H1 (cell line): ENCODE measurements around the gene ABHD12. TPM values are rescaled to one million over a fixed set of nuclear protein-coding genes. Genes with fewer than 3 reads are reported as not detected.

Source experiments
- CTCF ChIA-PET: fragments of 300-600 bp; sonication (Branson Sonifier 250); formaldehyde crosslinking; loops from one replicate; lab custom pipeline; 2021; ENCODE audit not compliant: partially characterized antibody; lab: Charles Lee
- POLR2A ChIA-PET: fragments of 300-600 bp; sonication (Branson Sonifier 250); formaldehyde crosslinking; loops from one replicate; lab custom pipeline; 2021; ENCODE audit warnings: inconsistent platforms; ENCODE audit not compliant: partially characterized antibody; lab: Charles Lee
- DNase-seq, 2 experiments: peaks; one replicate each; pipeline versions ENCODE4 v3.0.0 to v3.0.0-alpha.2; 2010 to 2022; ENCODE audit warnings: low spot score in 2 of 2, low read depth in 1 of 2, mixed read lengths in 1 of 2
- FAIRE-seq: peaks from 2 replicates; lab custom pipeline; 2011; peaks lifted over from hg19 to GRCh38; lab: Jason Lieb, UNC
- H2AFZ ChIP-seq: 2 replicates; pipeline ENCODE4 v1.8.1; 2012; ENCODE audit warnings: low read length, inconsistent platforms
- H2AK5ac ChIP-seq: 2 replicates; pipeline ENCODE4 v1.6.1; 2013; ENCODE audit warnings: low read depth, low read length
- H2BK120ac ChIP-seq: replicated peaks from 2 replicates; pipeline ENCODE3; 2013; ENCODE audit warnings: low read depth, low read length, inconsistent platforms
- H2BK12ac ChIP-seq: 2 replicates; pipeline ENCODE4 v1.6.1; 2013; ENCODE audit warnings: low read depth, low read length
- H2BK15ac ChIP-seq: 2 replicates; pipeline ENCODE4 v1.6.1; 2013; ENCODE audit warnings: low read length
- H2BK20ac ChIP-seq: 2 replicates; pipeline ENCODE4 v1.6.1; 2013; ENCODE audit warnings: low read length
- H2BK5ac ChIP-seq: 2 replicates; pipeline ENCODE4 v1.6.1; 2013; ENCODE audit warnings: low read depth, low read length
- H3K14ac ChIP-seq: 2 replicates; pipeline ENCODE4 v1.6.1; 2013; ENCODE audit warnings: inconsistent platforms; ENCODE audit not compliant: insufficient read length
- H3K18ac ChIP-seq: 2 replicates; pipeline ENCODE4 v1.6.1; 2013; ENCODE audit warnings: low read length; ENCODE audit errors: extremely low read depth
- H3K23ac ChIP-seq: 2 replicates; pipeline ENCODE4 v1.6.1; 2013; ENCODE audit warnings: inconsistent platforms; ENCODE audit not compliant: insufficient read length
- H3K23me2 ChIP-seq: 2 replicates; pipeline ENCODE4 v1.6.1; 2013; ENCODE audit warnings: low read depth, low read length
- H3K27ac ChIP-seq: 2 replicates; pipeline ENCODE4 v1.6.1; 2011; ENCODE audit warnings: low read depth, low read length, inconsistent platforms
- H3K27me3 ChIP-seq, 4 experiments: replicated peaks in 1 of 4; 1 replicate in 1 of 4; 2 replicates in 3 of 4; pipeline versions ENCODE4 v1.6.1 to v1.8.1; 2011 to 2013; ENCODE audit warnings: low read length in 3 of 4, mild to moderate bottlenecking in 3 of 4, inconsistent platforms in 2 of 4, mixed read lengths in 2 of 4, moderate library complexity in 1 of 4; ENCODE audit not compliant: control insufficient read depth in 3 of 4, insufficient read depth in 3 of 4; ENCODE audit errors: extremely low read depth in 1 of 4
- H3K36me3 ChIP-seq, 4 experiments: 2 replicates each; pipeline versions ENCODE4 v1.6.1 to v1.8.1; 2011 to 2013; ENCODE audit warnings: mild to moderate bottlenecking in 4 of 4, low read length in 3 of 4, moderate library complexity in 2 of 4, control low read depth in 1 of 4, inconsistent platforms in 1 of 4; ENCODE audit not compliant: insufficient read depth in 4 of 4, control insufficient read depth in 2 of 4
- H3K4ac ChIP-seq: replicated peaks from 2 replicates; pipeline ENCODE3; 2013; ENCODE audit warnings: low read length, low read depth, mixed read lengths, inconsistent platforms; ENCODE audit not compliant: insufficient read length
- H3K4me1 ChIP-seq, 4 experiments: replicated peaks in 1 of 4; 1 replicate in 1 of 4; 2 replicates in 3 of 4; pipeline versions ENCODE4 v1.6.1 to v1.8.1; 2011 to 2013; ENCODE audit warnings: low read length in 3 of 4, inconsistent platforms in 2 of 4, mixed read lengths in 1 of 4; ENCODE audit not compliant: insufficient read depth in 4 of 4, control insufficient read depth in 3 of 4
- H3K4me2 ChIP-seq, 2 experiments: 2 replicates each; pipeline versions ENCODE4 v1.6.1 to v1.8.1; 2011 to 2013; ENCODE audit warnings: low read depth in 2 of 2, low read length in 2 of 2, control low read depth in 1 of 2, inconsistent platforms in 1 of 2, mild to moderate bottlenecking in 1 of 2; ENCODE audit not compliant: insufficient read depth in 1 of 2
- H3K4me3 ChIP-seq, 4 experiments: fragments of 200-600, 300-600 bp in 1 of 4; sonication (generic), shearing (Covaris generic), sonication (Bioruptor Twin) in 1 of 4; 2 replicates each; pipeline versions ENCODE4 v1.5.1 to v1.8.1; 2011 to 2016; ENCODE audit warnings: low read length in 4 of 4, low read depth in 3 of 4, control low read depth in 2 of 4, inconsistent platforms in 2 of 4, mild to moderate bottlenecking in 2 of 4, mixed read lengths in 1 of 4, moderate library complexity in 1 of 4; ENCODE audit not compliant: insufficient read depth in 2 of 4; ENCODE audit errors: extremely low read depth in 1 of 4
- H3K56ac ChIP-seq: replicated peaks from 2 replicates; pipeline ENCODE3; 2013; ENCODE audit warnings: low read depth, mild to moderate bottlenecking, mixed read lengths, low read length, inconsistent platforms; ENCODE audit not compliant: insufficient read length
- H3K79me1 ChIP-seq: 2 replicates; pipeline ENCODE4 v1.6.1; 2013; ENCODE audit warnings: low read depth, low read length, control low read depth
- H3K79me2 ChIP-seq, 2 experiments: 2 replicates each; pipeline versions ENCODE4 v1.6.1 to v1.8.1; 2012 to 2013; ENCODE audit warnings: low read length in 2 of 2, mild to moderate bottlenecking in 2 of 2, inconsistent platforms in 1 of 2; ENCODE audit not compliant: insufficient read depth in 2 of 2, control insufficient read depth in 1 of 2
- H3K9ac ChIP-seq, 4 experiments: replicated peaks in 1 of 4; 1 replicate in 1 of 4; 2 replicates in 3 of 4; pipeline versions ENCODE4 v1.6.1 to v1.8.1; 2011 to 2013; ENCODE audit warnings: low read depth in 3 of 4, low read length in 3 of 4, control low read depth in 2 of 4, mild to moderate bottlenecking in 2 of 4, moderate library complexity in 2 of 4, inconsistent platforms in 1 of 4; ENCODE audit errors: extremely low read depth in 1 of 4
- H3K9me3 ChIP-seq, 2 experiments: 2 replicates each; pipeline versions ENCODE4 v1.6.1 to v1.8.1; 2012 to 2013; ENCODE audit warnings: mild to moderate bottlenecking in 2 of 2, moderate library complexity in 2 of 2, control low read depth in 1 of 2, inconsistent platforms in 1 of 2, low read depth in 1 of 2, low read length in 1 of 2, mixed read lengths in 1 of 2; ENCODE audit not compliant: insufficient read depth in 2 of 2
- H4K20me1 ChIP-seq, 2 experiments: replicated peaks in 1 of 2; 2 replicates each; pipeline versions ENCODE3 to v1.8.1; 2011 to 2013; ENCODE audit warnings: inconsistent platforms in 2 of 2, low read length in 2 of 2, mild to moderate bottlenecking in 1 of 2; ENCODE audit not compliant: insufficient read depth in 2 of 2, control insufficient read depth in 1 of 2
- H4K5ac ChIP-seq: 2 replicates; pipeline ENCODE4 v1.6.1; 2013; ENCODE audit warnings: low read length, low read depth, mixed read lengths, inconsistent platforms; ENCODE audit not compliant: insufficient read length
- H4K8ac ChIP-seq: 2 replicates; pipeline ENCODE4 v1.8.0; 2013; ENCODE audit warnings: mild to moderate bottlenecking, moderate library complexity, low read length, inconsistent platforms; ENCODE audit not compliant: insufficient read depth; ENCODE audit errors: extremely low read depth
- H4K91ac ChIP-seq: replicated peaks from 2 replicates; pipeline ENCODE3; 2013; ENCODE audit warnings: low read length, mixed read lengths, inconsistent platforms; ENCODE audit not compliant: insufficient read length
- CHD2 ChIP-seq: IDR thresholded peaks from 2 replicates; pipeline ENCODE4 v1.6.1; 2012; ENCODE audit warnings: low read length, improper control_type of control experiment
- POLR2AphosphoS5 ChIP-seq: IDR thresholded peaks from 2 replicates; pipeline ENCODE4 v1.6.1; 2011; ENCODE audit warnings: low read depth, low read length
- SP1 ChIP-seq: IDR thresholded peaks from 2 replicates; pipeline ENCODE4 v1.6.1; 2011; ENCODE audit warnings: low read depth, low read length
- WGBS, 2 experiments: shearing (Covaris generic) in 1 of 2; methylation state at CpG; one replicate each; pipeline versions ENCODE4 v1.1.6 to v1.1.7; 2013 to 2015; ENCODE audit warnings: low lambda C conversion rate in 2 of 2, mixed read lengths in 2 of 2, inconsistent platforms in 1 of 2, low coverage in 1 of 2, missing lambda C conversion rate in 1 of 2; ENCODE audit not compliant: insufficient replicate concordance in 2 of 2, insufficient coverage in 1 of 2, insufficient read length in 1 of 2; ENCODE audit errors: extremely low coverage in 1 of 2, missing lambda C conversion rate in 1 of 2; 5-methylcytosine and 5-hydroxymethylcytosine counted together
- polyA plus RNA-seq, 7 experiments: library from polyadenylated mRNA; depleted of rRNA in 3 of 7; stranded (reverse) in 5 of 7; unstranded in 2 of 7; fragments of >200 nt in 5 of 7; fragments of 200-250 nt in 2 of 7; gene quantifications; 1 replicate in 5 of 7; 2 replicates in 1 of 7; 4 replicates in 1 of 7; pipeline versions ENCODE4 v1.2.1 to v1.2.3, GENCODE V29; 2011 to 2013; ENCODE audit warnings: missing spikeins in 2 of 7, mixed read lengths in 2 of 7
- total RNA-seq: library from RNA; stranded (reverse); fragmentation: NEBNext Ultra II Directional; extraction: Animal tissue kit (Norgen Biotek cat#: 25700); gene quantifications from 2 replicates; pipeline ENCODE4 v1.2.1, GENCODE V29; 2021
- TF ChIP-seq, protein P1 (sequence below): IDR thresholded peaks from 2 replicates; pipeline ENCODE4 v1.6.1; 2012; ENCODE audit warnings: low read length, inconsistent platforms
- TF ChIP-seq, protein P2 (sequence below): IDR thresholded peaks from 2 replicates; pipeline ENCODE4 v1.6.1; 2012; ENCODE audit warnings: inconsistent platforms
- TF ChIP-seq, protein P3 (sequence below): IDR thresholded peaks from 2 replicates; pipeline ENCODE4 v1.6.1; 2012; ENCODE audit warnings: inconsistent platforms

The ABHD12 gene
- total and polyA plus RNA-seq, 2 of the 8 experiments (the other 6 are each of a cell fraction or from before 2014, with no cell fraction given) = 31.3 to 59.5 TPM

DNA sequence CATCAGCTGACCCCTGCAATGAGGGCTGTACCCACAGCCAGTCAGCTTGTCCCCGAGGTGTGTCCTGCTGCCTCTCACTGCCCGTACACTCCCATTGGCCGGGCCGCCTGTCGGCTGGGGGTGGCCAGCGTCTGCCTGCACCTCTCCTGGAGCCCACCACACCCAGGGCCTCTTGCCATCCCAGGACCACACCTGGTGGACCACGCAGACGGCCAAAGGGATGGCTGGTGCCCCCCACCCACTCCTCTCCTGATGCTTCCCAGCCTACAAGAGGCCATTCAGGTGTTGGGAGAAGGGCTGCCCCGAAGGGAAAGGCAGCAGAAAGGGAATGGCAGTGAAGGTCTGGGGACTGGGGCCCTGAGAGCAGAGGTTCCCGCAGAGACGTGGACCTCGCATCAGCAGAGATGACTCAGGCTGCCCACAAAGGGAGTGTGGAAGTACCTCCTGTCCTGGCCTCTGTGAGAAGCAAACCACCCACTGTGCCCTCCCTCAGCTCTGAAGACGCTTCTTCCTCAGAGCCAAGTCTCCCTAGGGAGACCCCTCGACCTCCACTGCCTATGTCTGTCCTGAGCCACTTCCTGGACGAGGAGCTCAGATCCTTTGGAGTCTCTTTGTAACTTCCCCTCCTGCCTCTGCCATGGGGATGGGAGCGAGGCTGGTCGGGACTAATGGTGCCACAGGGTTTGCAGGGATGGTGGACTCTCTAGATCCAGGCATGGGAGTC is 81.8 kb downstream of the ABHD12 start:
- peaks cover 0 to 6% (median 1%) of the 10 kb centered on the region in 4 experiments; a peak in 4 of 8 replicates for H3K36me3 ChIP-seq
- no peak overlapping the region for H2AK5ac ChIP-seq
- no peak overlapping the region for H2AFZ ChIP-seq
- H2BK20ac ChIP-seq = no peak overlapping the region
- no peak overlapping the region for H3K9ac ChIP-seq
- H3K23me2 ChIP-seq = 0 out of 2 replicates have a peak, but pooled peaks cover 1% of the 10 kb centered on the region
- H3K4ac ChIP-seq = no peak overlapping the region
- no peak overlapping the region for H3K14ac ChIP-seq
- H3K4me1 ChIP-seq = peaks cover 0 to 3% (median 0%) of the 10 kb centered on the region in 4 experiments; a peak in 2 of 7 replicates
- DNase-seq = no peak
- no peak overlapping the region for H4K91ac ChIP-seq
- H2BK120ac ChIP-seq = no peak overlapping the region
- H2BK5ac ChIP-seq = no peak overlapping the region
- CTCF ChIA-PET = interaction anchor here (0.9 to 2.9 kb wide), 5 partner anchors 9 to 90 kb away, joined by 3 to 20 read pairs (median 9); no protein-coding TSS in a partner anchor
- WGBS, 2 experiments = 90% methylated on average over 15 of the region's 17 CpGs; no CpG with 5 or more reads in 1 of the 2 experiments
- H3K18ac ChIP-seq = no peak overlapping the region
- no peaks in the 10 kb centered on the region for H3K27me3 ChIP-seq
- H4K5ac ChIP-seq = no peak overlapping the region
- TF ChIP-seq CHD2 (no peak), POLR2AphosphoS5 (no peak), SP1 (no peak)
- TF ChIP-seq, protein P1, sequence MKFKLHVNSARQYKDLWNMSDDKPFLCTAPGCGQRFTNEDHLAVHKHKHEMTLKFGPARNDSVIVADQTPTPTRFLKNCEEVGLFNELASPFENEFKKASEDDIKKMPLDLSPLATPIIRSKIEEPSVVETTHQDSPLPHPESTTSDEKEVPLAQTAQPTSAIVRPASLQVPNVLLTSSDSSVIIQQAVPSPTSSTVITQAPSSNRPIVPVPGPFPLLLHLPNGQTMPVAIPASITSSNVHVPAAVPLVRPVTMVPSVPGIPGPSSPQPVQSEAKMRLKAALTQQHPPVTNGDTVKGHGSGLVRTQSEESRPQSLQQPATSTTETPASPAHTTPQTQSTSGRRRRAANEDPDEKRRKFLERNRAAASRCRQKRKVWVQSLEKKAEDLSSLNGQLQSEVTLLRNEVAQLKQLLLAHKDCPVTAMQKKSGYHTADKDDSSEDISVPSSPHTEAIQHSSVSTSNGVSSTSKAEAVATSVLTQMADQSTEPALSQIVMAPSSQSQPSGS = no peak
- TF ChIP-seq, protein P2, sequence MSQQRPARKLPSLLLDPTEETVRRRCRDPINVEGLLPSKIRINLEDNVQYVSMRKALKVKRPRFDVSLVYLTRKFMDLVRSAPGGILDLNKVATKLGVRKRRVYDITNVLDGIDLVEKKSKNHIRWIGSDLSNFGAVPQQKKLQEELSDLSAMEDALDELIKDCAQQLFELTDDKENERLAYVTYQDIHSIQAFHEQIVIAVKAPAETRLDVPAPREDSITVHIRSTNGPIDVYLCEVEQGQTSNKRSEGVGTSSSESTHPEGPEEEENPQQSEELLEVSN = no peak
- TF ChIP-seq, protein P3, sequence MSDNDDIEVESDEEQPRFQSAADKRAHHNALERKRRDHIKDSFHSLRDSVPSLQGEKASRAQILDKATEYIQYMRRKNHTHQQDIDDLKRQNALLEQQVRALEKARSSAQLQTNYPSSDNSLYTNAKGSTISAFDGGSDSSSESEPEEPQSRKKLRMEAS = no peak
- POLR2A ChIA-PET = interaction anchor here (0.8 to 3.1 kb wide), 3 partner anchors 9 to 99 kb away, joined by 3 to 14 read pairs (median 4); partner anchors contain the start of gene GINS1
- H2BK15ac ChIP-seq = no peak overlapping the region
- no peaks in the 10 kb centered on the region; the same call in 1 of the 2 replicates for H3K79me1 ChIP-seq
- no peak overlapping the region for H2BK12ac ChIP-seq
- H3K4me3 ChIP-seq = no peak overlapping the region
- no peaks in the 10 kb centered on the region for H3K79me2 ChIP-seq
- H4K8ac ChIP-seq = no peak overlapping the region
- no peak for FAIRE-seq
- H4K20me1 ChIP-seq = peaks cover 2% of the 10 kb centered on the region in 2 experiments
- H3K9me3 ChIP-seq = peaks cover 0 to 4% of the 10 kb centered on the region in 2 experiments; a peak in 1 of 4 replicates
- no peak overlapping the region for H3K56ac ChIP-seq
- H3K23ac ChIP-seq = no peak overlapping the region
- no peak overlapping the region; the same call in 1 of the 2 replicates for H3K27ac ChIP-seq
- no peak overlapping the region for H3K4me2 ChIP-seq
